ENCODE measurements around the gene SOX18. TPM values are rescaled to one million over a fixed set of nuclear protein-coding genes. Genes with fewer than 3 reads are reported as not detected.

The SOX18 gene
- total and polyA plus RNA-seq, 2 of the 4 experiments (the other 2 are of a cell fraction) = not detected

- H3K4me1 ChIP-seq (ENCODE audit: control insufficient read depth, insufficient read depth, low read length) = no peaks in the 10 kb centered on the region; the same call in 1 of the 2 replicates
- no peak overlapping the region for H2BK15ac ChIP-seq (ENCODE audit: low read depth, low read length)
- no peaks in the 10 kb centered on the region for H3K9me3 ChIP-seq (ENCODE audit: control insufficient read depth, insufficient read depth, low read length)
- H2AFZ ChIP-seq (replicated peaks; ENCODE audit: low read length, poor library complexity) = peak overlapping the region; percentile 11
- BruUV-seq (replicated peaks) = no TSS peak
- no peak overlapping the region for H3K9ac ChIP-seq (ENCODE audit: low read depth, low read length)
- no peak overlapping the region for H4K8ac ChIP-seq (ENCODE audit: low read depth in 2 of 2, low read length in 2 of 2)
- no peak overlapping the region for H4K91ac ChIP-seq (ENCODE audit: insufficient read depth, low read depth, low read length)
- no peak overlapping the region for H2BK5ac ChIP-seq (ENCODE audit: low read depth, low read length, poor library complexity, severe bottlenecking)
- H3K79me1 ChIP-seq (ENCODE audit: low read depth in 1 of 2, low read length in 2 of 2) = no peaks in the 10 kb centered on the region
- H2BK20ac ChIP-seq (ENCODE audit: low read depth, low read length) = no peak overlapping the region
- H3K36me3 ChIP-seq (ENCODE audit: control insufficient read depth, insufficient read depth, low read length) = no peaks in the 10 kb centered on the region
- no peak overlapping the region for H4K5ac ChIP-seq (ENCODE audit: low read depth, low read length)
- H2AK5ac ChIP-seq (ENCODE audit: low read depth, low read length) = no peak overlapping the region
- H3K4me3 ChIP-seq (ENCODE audit: insufficient read depth, low read depth, low read length) = no peak overlapping the region
- ATAC-seq (ENCODE audit: low read depth) = no peak
- no peak overlapping the region for H3K18ac ChIP-seq (ENCODE audit: low read depth, low read length)
- H3K27ac ChIP-seq (ENCODE audit: insufficient read depth, low read length) = no peak overlapping the region
- ChIA-PET CTCF (no interaction called here), POLR2A (ENCODE audit: unreplicated experiment) (no interaction called here)
- no peak overlapping the region for H3K4me2 ChIP-seq (ENCODE audit: low read depth, low read length)
- intact Hi-C loops (cut with micrococcal nuclease) (no loop called here), dilution Hi-C loops (cut with HindIII; ENCODE audit: low sequenced_read_pairs, unreplicated experiment) (no loop called here), in situ Hi-C loops (cut with MboI; ENCODE audit: low sequenced_read_pairs) (no loop called here)
- no peaks in the 10 kb centered on the region; the same call in 1 of the 2 replicates for H4K20me1 ChIP-seq (ENCODE audit: insufficient read depth, low read length)
- DNase-seq = no peak
- peak overlapping the region; percentile 55 for H2AK9ac ChIP-seq (replicated peaks; ENCODE audit: low read depth, low read length, poor library complexity)
- peaks cover 66% of the 10 kb centered on the region for H3K27me3 ChIP-seq (ENCODE audit: control insufficient read depth, insufficient read depth, low read length)
- no peak for TF ChIP-seq CHD1 (IDR thresholded peaks at IDR 0.05; ENCODE audit: low read depth, low read length)
- TF ChIP-seq MXI1 (IDR thresholded peaks at IDR 0.05; ENCODE audit: borderline replicate concordance, low read depth, low read length) = no peak
- TF ChIP-seq CEBPB (IDR thresholded peaks at IDR 0.05; ENCODE audit: low read depth, low read length) = no peak
- no peak for TF ChIP-seq NFE2L2 (IDR thresholded peaks at IDR 0.05; ENCODE audit: low read depth, low read length)
- TF ChIP-seq BHLHE40 (IDR thresholded peaks at IDR 0.05; ENCODE audit: low read depth, low read length) = no peak
- TF ChIP-seq MAZ (IDR thresholded peaks at IDR 0.05; ENCODE audit: borderline replicate concordance, low read depth, low read length) = no peak
- no peak for TF ChIP-seq RCOR1 (IDR thresholded peaks at IDR 0.05; ENCODE audit: insufficient replicate concordance, low read length)
- no peak overlapping the region for H3K23ac ChIP-seq (ENCODE audit: low read depth, low read length)
- no peak overlapping the region for H3K56ac ChIP-seq (ENCODE audit: extremely low read depth, insufficient read depth, low read length)
- no peaks in the 10 kb centered on the region for H3K9me1 ChIP-seq (ENCODE audit: insufficient read depth, low read length)
- H3K14ac ChIP-seq (replicated peaks; ENCODE audit: low read depth, low read length) = no peak overlapping the region
- H3K4ac ChIP-seq (ENCODE audit: low read depth, low read length) = no peak overlapping the region
- 5% methylated on average over 36 of the region's 101 CpGs; no CpG with 5 or more reads in 1 of the 2 experiments for WGBS, 2 experiments (ENCODE audit: extremely low coverage in 2 of 2, insufficient read length in 1 of 2)
- no peak overlapping the region for H2BK120ac ChIP-seq (ENCODE audit: low read depth, low read length)
These were observed 916 bp downstream of the SOX18 start for GRCh38 chr20:64048402-64049044.
